Tibial artery (tissue), 4 donors: Measurements from ENCODE around the gene MOB3C.

Experiments
- DNase-seq, 2 donors: peaks; one replicate each; pipeline ENCODE4 v3.0.0-alpha.2; 2019
- H3K27ac ChIP-seq, 2 donors: fragments of 200-600 bp; sonication (generic) in 1 of 2; 1 replicate in 1 of 2; 2 replicates in 1 of 2; pipeline ENCODE4 v1.5.1; 2018 to 2019; ENCODE audit warnings: mild to moderate bottlenecking in 1 of 2
- H3K27me3 ChIP-seq, 2 donors: fragments of 200-600 bp; sonication (generic) in 1 of 2; one replicate each; pipeline versions ENCODE4 v1.5.1 to v1.6.0; 2016 to 2019
- H3K36me3 ChIP-seq, 3 donors: fragments of 200-600 bp; sonication (generic) in 2 of 3; one replicate each; pipeline ENCODE4 v1.5.1; 2016 to 2019; ENCODE audit warnings: mild to moderate bottlenecking in 2 of 3
- H3K4me1 ChIP-seq, 4 donors: fragments of 200-600 bp; sonication (generic) in 2 of 4; 1 replicate in 3 of 4; 2 replicates in 1 of 4; pipeline ENCODE4 v1.5.1; 2016 to 2019
- H3K4me3 ChIP-seq, 2 donors: fragments of 200-600 bp; sonication (generic) in 1 of 2; 1 replicate in 1 of 2; 2 replicates in 1 of 2; pipeline ENCODE4 v1.5.1; 2018 to 2019; ENCODE audit warnings: mild to moderate bottlenecking in 2 of 2
- H3K9me3 ChIP-seq, 3 donors: fragments of 200-600 bp; sonication (generic) in 1 of 3; one replicate each; pipeline ENCODE4 v1.5.1; 2016 to 2019
- intact Hi-C: fragments of 100-400 bp; cut with DNase I; formaldehyde crosslinking; loops from one replicate; pipeline ENCODE4 v1.15.0; 2023; ENCODE audit warnings: low total_unique reads
- TF ChIP-seq, protein P1 (sequence below), 2 experiments: fragments of 200-600 bp in 1 of 2; fragments of 450-650 bp in 1 of 2; IDR thresholded peaks; one replicate each; pipeline ENCODE4 v1.5.1; 2017 to 2019; ENCODE audit warnings: antibody characterized with exemption in 2 of 2, mild to moderate bottlenecking in 1 of 2, moderate library complexity in 1 of 2

MOB3C gene

DNA sequence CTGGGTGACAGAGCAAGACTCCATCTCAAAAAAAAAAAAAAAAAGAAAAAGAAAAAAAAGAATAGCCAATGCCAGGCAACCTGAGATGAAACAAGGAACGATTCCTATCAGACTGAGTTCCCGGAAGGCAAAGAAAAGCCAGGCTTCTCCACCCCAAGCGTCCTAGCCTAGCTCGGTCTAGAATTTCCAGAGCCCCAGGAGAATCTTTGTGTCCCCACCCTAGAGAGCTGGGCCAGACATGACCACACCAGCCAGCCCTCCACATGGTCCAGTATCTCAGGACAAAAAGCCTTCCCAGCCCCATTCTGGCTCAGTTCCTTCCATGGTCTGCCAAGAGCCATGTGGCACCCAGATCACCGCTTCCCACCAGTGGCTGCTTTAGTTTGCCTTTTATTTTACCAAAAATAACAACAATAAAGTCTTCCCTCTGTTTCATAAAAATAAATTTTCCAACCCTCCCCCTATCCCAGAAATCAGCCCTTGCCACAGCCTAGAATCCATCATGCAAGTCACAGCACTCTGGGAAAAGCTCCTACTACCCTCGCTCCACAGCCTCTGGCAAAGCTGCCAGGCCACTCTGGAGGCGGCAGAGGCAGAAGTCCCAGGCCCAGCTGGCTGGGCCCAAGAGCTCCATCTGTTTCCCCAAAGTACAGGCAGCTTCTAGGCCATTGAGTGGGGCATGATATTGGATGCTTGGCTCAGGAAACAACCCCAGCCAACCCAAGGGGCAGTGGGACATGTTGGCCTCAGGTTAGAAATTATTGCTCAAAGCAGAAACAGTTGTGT is 9.1 kb downstream of the MOB3C start:
- no peaks in the 10 kb centered on the region for H3K27me3 ChIP-seq
- intact Hi-C loops = no loop called here
- peaks cover 15 to 35% (median 22%) of the 10 kb centered on the region in 3 donors for H3K36me3 ChIP-seq
- no peaks in the 10 kb centered on the region for H3K9me3 ChIP-seq
- DNase-seq = peak; percentile 55 to 85
- H3K4me1 ChIP-seq = peaks cover 0 to 61% (median 44%) of the 10 kb centered on the region in 4 donors
- no peak overlapping the region for H3K4me3 ChIP-seq
- TF ChIP-seq, protein P1, sequence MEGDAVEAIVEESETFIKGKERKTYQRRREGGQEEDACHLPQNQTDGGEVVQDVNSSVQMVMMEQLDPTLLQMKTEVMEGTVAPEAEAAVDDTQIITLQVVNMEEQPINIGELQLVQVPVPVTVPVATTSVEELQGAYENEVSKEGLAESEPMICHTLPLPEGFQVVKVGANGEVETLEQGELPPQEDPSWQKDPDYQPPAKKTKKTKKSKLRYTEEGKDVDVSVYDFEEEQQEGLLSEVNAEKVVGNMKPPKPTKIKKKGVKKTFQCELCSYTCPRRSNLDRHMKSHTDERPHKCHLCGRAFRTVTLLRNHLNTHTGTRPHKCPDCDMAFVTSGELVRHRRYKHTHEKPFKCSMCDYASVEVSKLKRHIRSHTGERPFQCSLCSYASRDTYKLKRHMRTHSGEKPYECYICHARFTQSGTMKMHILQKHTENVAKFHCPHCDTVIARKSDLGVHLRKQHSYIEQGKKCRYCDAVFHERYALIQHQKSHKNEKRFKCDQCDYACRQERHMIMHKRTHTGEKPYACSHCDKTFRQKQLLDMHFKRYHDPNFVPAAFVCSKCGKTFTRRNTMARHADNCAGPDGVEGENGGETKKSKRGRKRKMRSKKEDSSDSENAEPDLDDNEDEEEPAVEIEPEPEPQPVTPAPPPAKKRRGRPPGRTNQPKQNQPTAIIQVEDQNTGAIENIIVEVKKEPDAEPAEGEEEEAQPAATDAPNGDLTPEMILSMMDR (IDR thresholded peaks at IDR 0.05) = no peak
- H3K27ac ChIP-seq = peak overlapping the region; percentile 63 to 70

DNA sequence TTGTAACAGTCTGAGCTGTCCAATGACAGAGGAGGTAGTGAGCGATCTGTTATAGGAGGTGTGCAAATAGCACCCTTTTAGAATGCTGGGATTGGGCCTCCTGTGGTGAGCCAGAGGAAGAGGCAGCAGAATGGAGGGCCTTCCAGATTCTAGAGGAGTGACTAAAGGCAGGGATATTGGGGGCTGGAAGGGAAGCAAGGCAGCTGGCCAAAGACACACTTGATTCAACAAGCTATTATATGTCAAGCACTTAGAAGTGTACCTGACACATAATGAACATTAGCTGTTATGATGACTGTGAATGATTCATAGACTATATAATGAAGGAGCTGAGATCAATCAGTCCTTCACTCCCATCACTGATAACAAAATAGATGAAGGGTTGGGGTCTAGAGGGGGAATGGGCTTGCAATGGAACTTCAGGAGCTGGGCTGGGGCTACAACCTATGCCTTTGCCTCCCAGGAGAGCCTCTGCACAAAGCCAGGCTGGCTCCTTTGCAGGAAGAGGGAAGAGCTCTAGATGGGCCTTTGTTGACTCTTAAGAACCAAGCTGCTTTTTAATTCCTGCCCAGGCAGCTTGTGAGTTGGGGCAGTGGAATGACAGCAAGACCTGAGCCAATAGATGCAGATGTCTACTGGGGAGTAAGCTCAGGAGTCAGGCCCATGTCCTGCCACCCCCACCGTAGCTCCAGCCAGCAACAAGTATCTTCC is 10.2 kb downstream of the MOB3C start:
- H3K4me3 ChIP-seq = no peak overlapping the region
- TF ChIP-seq, protein P1 (IDR thresholded peaks at IDR 0.05) = no peak
- peaks cover 0 to 58% (median 41%) of the 10 kb centered on the region in 4 donors for H3K4me1 ChIP-seq
- intact Hi-C loops = no loop called here
- DNase-seq = no peak
- no peaks in the 10 kb centered on the region for H3K27me3 ChIP-seq
- no peaks in the 10 kb centered on the region for H3K9me3 ChIP-seq
- H3K27ac ChIP-seq = peak overlapping the region; percentile 63 to 70
- peaks cover 15 to 29% (median 22%) of the 10 kb centered on the region in 3 donors for H3K36me3 ChIP-seq

DNA sequence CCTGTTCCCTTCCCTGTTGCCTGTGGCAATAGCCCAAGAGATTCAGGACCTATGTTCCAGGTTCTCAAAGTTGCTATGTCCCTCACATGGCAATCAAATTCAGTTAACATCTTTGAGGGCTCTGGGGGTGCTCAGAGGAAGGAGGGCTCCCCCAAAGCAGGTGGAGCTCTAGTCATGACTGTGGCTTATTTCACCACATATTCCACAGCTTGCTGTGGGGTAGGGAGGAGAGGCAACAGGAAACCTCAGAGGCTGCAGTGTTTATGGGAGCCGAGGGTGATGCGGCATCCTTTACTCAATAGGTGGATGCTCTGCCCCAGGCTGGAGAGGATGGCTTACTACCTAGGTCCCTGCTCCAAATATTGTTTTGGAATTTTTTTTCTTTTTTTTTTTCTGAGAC is 11.4 kb downstream of the MOB3C start:
- Histone ChIP-seq H3K36me3 (peaks cover 15 to 26% (median 22%) of the 10 kb centered on the region in 3 donors), H3K4me1 (peaks cover 0 to 53% (median 37%) of the 10 kb centered on the region in 4 donors), H3K27me3 (no peaks in the 10 kb centered on the region), H3K9me3 (no peaks in the 10 kb centered on the region), H3K4me3 (no peak overlapping the region), H3K27ac (no peak overlapping the region)
- TF ChIP-seq, protein P1 (IDR thresholded peaks at IDR 0.05) = no peak
- DNase-seq = no peak
- intact Hi-C loops = no loop called here

DNA sequence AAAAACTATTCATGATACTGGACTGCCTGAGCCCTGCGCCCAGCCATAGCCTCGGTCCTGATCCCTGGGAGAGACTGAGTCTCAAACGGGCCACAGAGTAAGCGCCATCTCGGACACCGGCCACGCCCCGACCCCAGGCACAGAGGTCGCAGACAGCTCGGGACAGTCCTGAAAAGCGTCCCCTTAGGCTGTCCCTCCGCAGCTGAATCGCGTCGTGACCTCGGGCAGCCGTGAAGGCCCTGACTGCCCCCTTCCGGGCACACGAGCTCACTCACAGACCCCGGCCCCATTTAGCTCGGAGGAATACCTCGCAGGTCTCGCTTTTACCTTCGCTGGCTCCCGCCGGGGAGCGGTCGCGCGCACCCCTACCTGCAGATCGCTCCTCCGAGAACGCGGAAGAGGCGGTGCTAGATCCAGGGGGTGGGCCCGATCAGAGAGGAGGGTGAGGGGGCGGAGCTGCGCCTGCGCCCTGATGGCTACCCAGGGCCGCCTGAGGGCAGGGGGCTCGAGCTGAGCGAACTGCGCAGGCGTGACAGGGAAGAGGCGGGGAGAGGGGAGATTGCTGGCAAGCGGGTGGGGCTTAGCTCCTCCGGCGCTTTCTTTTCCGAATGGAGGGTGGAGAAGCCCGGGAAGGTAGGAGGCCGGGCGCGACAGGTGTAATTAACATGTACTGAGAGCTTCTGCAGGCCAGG is 12.6 kb downstream of the MOB3C start, which contains the start of gene MKNK1:
Gene MKNK1, minus strand, starts transcription at position 411 of the 692 bp plus-strand sequence. CDS start 20,941 bp downstream, outside the sequence.
- TF ChIP-seq, protein P1 (IDR thresholded peaks at IDR 0.05) = no peak
- peak within 1 kb of the TSS; percentile 84 to 86 for H3K27ac ChIP-seq
- H3K4me3 ChIP-seq = peak within 1 kb of the TSS; percentile 91 to 92
- no peaks in the 10 kb centered on the region for H3K9me3 ChIP-seq
- H3K36me3 ChIP-seq = peaks cover 6 to 14% (median 11%) of the 10 kb centered on the region in 3 donors
- H3K27me3 ChIP-seq = no peaks in the 10 kb centered on the region
- intact Hi-C loops = no loop called here
- peak; percentile 95 to 97 for DNase-seq
- H3K4me1 ChIP-seq = peaks cover 0 to 60% (median 40%) of the 10 kb centered on the region in 4 donors

DNA sequence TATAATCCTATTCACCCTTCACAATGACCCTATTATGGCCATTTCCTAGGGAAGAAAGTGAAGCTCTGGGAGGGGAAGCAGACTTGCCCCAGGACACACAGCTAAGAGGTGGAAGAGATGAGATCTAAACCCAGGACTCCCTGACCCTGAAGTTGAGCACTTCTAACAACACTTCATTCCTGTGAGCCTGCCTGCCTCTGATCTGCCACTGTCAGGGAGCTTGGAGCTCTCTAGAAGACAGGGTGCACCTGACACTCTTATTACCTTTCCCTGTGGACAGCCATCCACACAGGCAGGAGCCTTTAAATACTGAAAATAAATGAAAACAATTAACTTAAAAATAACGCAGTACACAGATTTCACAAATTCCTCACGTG is 13.1 kb downstream of the MOB3C start:
- Histone ChIP-seq H3K4me3 (peak overlapping the region; percentile 91 to 92), H3K27me3 (no peaks in the 10 kb centered on the region), H3K36me3 (peaks cover under 1 to 8% (median 5%) of the 10 kb centered on the region in 3 donors), H3K9me3 (no peaks in the 10 kb centered on the region), H3K4me1 (peaks cover 0 to 63% (median 40%) of the 10 kb centered on the region in 4 donors), H3K27ac (peak overlapping the region; percentile 84 to 86)
- TF ChIP-seq, protein P1 (IDR thresholded peaks at IDR 0.05) = no peak
- intact Hi-C loops = no loop called here
- DNase-seq = no peak
